Daoy (cell line): ENCODE measurements around the gene EXOC6B. TPM values are rescaled to one million over a fixed set of nuclear protein-coding genes. Genes with fewer than 3 reads are reported as not detected.
"Not testable (repeated sequence)": the region's sequence is repeated elsewhere in the genome, so short reads cannot be mapped to it uniquely, and the experiment has no call there.

Source experiments
- DNase-seq: peaks from one replicate; pipeline ENCODE4 v3.0.0-alpha.2; 2015; ENCODE audit warnings: low read depth
- total RNA-seq: library from RNA; depleted of rRNA; stranded (reverse); fragments of >200 nt; shearing (Covaris generic); gene quantifications from 2 replicates; pipeline ENCODE4 v1.2.3, GENCODE V29; 2014

The EXOC6B gene
- total RNA-seq, 1 experiment from 2014 or later: 7.6 TPM

DNA sequence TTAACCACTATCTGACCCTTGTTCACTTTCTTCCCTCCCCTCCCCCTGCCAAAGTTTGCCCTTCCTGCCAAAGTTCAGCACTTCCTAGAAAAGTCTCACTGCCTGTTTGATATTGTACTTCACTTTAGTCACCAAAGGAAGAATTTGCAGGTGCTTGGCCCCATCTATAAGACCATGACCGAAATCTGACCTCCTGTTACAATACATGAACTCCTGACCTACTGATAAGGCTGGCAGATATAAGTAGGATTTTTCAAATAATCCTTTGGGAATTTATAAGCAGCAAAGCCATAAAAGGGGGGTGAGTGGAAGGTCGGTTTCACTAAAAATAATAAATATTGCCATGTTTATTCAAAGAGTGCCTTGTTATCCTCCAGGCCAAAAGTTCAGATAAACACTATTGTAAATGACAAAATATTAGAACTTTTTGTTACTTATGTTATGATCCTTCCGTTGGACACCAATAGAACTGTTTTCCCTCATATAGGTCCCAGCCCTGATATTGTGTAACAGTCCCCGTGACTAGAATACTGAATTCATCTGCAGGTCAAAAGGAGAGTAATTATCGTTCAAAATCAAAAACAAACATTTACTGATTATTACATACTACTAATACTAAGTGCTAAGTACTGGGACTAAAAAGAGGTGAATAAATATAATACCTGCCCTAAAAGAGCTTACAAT is 277.6 kb downstream of the EXOC6B start:
- DNase-seq: no peak

DNA sequence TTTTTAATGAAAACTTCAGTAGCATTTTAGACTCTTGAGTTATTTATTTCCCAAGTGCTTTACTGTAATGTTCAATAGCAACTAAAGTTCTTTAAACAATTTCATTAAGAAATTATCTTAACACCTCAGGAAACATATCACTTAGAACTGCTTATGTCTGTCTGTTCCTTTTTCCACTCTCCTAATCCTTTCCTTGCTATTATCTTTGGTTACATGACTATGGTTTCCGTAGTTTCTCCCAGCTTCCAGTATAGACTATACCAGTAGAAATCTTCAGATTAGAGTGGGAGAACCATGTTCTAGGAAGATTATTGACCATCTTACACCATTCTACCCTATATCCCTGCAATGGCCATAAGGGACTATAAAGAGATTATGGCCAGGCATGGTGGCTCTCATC is 280.0 kb downstream of the EXOC6B start:
- DNase-seq: no peak

DNA sequence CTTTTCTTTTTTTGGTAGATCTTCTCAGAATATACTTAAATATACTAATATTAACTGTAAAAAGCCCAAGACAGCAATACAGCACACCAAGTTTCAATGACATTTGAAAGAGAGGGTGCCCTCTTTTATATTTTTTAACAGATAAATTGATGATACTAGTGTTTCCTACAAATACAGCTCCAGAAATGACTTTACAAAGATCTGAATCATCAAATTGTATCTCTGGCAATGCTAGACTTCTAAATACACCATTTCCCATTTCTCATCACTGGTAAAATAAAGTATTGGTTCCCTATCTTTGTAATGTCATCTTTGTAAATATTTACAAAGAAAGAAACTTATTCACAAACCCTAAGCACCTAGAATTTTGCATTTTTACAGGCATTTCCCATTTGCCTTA is 281.3 kb downstream of the EXOC6B start:
- DNase-seq: no peak

DNA sequence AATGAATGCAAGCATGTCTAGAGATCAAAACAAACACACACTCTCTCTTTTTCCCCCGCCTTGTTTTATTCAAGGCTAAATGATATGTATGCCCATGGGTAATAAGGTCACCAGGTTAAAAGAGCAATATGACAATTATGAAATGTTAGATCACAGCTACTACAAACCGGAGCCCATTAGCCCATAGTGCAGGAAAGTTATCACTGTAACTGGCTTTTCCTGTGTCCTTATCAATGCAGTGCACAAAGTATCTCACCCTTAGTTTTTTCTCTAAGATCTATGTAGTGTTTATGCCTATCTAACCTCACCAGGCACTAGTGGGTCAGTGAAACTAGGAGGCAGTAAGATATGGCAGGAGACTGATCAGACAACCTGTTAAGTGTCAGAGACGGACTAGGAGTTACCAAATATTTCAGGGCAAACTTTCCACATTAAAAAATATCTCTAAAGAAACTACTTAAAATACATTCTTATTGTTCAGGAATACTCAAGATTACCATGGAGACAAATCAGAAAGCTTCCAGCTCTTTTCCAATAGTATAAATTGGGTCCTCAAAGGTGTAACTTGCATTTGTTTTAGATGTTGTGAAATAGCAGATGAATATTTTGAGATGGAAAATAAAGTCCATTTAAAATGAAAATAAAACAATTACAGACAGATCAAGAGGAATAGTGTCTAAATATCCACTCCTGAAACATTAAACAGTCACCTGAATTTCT is 282.2 kb downstream of the EXOC6B start:
- no peak for DNase-seq

DNA sequence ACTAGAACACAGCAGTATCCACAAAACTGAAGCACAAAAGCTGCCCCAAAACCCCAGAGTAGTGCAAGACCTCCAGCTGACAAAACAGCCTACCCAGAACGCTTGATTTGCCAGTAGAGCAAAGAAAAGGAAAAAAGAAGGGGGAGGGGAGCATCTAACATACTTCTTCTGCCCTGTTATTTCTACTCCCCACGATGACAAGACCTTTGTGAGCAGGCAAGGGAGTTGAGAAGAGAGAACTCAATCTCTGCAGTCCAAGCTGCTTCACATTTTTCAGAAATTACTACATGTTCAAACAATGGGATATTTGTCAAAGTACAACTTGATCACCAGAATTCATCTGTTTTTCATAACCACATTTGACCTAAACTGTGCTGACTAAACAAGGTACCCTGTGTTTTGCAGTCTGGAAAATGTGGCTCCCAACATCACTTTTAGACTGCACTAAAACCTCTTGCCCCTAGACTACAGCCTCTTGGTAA is 286.7 kb downstream of the EXOC6B start:
- DNase-seq: peak; percentile 17

DNA sequence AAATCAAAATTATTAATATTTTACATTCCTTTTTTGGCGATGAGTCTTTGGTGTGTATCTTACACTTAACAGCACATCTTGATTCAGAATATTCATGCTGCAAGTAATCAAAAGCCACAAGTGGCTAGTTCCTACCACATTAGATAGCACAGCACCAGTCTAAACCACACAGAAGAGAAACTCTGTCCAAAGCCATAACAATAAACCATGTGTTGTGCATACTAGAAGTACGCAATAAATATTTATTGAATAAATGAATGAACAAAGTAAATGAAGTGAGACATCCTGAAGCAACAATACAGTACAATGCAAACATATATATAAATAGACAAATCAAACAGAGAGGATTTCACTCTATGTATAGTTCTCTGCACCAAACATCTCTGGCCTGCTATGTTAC is 287.3 kb downstream of the EXOC6B start:
- DNase-seq: no peak

DNA sequence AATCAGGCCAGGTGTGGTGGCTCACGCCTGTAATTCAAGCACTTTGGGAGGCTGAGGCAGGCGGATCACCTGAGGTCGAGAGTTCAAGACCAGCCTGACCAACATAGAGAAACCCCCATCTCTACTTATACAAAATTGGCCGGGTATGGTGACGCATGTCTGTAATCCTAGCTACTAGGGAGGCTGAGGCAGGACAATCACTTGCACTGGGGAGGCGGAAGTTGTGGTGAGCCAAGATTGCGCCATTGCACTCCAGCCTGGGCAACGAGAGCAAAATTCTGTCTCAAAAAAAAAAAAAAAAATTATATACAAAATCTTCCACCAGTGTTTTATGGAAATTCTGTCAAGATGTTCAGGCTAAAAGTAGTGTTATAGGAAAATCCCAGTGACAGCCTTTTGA is 290.2 kb downstream of the EXOC6B start:
- DNase-seq: not testable (repeated sequence)

DNA sequence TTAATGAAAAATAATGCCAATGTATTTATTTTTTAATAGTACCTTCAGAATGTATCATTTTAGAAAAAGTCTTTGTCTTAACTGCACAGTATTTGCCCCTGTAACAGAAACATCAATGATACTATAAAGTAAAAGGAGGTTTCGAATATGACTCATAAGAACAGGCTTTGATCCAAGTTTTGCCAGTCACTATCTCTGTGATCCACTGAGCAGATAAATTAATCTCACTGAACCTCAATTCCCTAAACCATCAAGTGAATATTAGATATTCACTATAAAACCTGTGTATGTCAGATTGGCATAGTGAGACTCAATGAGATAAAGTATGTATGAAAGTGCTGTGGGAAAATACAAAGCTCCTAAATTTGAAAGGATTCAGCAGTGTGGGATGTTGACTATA is 292.1 kb downstream of the EXOC6B start:
- DNase-seq: peak; percentile 11

DNA sequence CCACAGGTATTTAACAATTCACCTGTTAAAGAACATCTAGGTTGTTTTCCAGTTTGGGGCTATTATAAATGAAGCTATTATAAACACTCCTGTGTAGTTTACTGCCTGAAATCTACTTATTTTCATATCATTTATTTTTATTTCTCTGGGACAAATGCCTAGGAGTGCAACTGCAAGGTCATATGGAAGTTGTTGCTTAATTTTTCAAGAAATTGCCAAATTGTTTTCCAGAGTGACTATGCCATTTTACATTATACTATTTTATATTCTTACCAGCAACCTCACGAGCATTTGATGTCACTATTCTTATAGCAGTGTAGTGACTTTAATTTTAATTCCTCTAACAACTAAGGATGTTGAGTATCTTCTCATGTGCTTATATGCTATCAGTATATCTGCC is 298.4 kb downstream of the EXOC6B start:
- DNase-seq: no peak

DNA sequence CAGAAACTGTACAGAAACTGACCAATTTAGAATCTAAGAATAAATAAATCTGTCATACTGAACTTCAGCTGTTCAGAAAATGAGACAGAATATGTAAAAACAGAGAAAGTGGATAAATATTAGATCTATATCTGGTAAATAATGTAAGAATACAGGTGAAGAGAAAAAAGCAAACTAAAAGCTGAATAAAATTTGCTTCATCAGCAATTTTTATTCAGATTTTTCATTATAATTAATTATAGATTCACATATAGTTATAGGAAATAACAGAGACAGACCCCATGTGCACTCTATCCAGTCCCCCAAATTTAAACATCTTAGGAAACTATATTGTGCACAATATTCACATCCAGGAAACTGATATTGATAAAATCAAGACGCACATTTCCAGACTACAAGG is 299.2 kb downstream of the EXOC6B start:
- DNase-seq: no peak

DNA sequence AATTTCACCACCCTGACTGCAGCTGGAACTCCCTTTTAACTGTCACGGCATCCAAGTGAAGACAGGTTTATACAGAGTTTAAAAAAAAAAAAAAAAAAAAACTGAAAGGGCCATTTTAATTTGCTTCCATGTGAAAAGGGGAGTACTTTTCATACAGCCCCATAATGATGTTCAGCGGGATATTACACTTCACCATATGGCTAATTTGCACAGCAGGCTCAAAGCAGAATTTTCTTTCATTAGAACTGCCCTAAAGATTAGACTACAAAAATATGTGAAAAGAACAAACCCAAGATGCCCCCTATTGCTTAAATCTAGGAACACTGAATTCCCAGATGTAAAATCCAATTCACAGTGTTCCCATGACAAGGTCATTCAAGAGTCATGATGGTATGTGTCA is 301.8 kb downstream of the EXOC6B start:
- no peak for DNase-seq

DNA sequence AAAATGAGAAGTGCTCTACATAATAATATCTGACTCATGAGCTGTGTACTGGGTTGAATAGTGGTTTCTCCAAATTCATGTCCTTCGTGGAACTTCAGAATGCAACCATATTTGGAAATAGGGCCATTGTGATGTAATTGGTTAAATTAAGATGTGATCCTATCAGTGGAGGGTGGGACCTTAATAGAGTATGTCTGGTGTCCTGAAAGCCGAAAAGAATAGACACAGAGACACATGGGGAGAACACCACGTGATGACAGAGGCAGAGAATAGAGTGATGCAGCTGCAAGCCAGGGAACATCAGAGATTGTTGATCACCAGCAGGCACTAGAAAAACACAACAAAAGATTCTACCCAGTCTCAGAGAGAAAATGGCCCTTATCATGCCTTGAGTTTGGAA is 310.1 kb downstream of the EXOC6B start:
- DNase-seq: no peak

DNA sequence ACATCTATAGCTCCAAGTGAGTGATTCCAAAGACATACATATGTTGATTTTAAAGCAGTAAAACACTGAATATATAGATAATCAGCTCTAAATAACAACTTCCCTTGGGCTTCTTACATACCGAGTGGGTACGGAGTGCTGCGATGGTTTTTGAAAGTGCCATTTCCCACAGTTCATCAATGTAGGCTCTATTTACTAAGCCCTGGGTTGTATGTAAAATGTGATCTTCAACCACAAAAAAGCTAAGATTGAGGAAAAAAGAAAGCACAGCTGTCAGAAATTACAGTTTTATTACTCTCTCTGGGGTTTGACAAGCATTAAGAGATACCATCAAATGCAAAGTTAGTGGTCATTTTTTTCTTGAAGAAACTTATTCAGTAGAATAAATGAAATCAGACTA is 312.8 kb downstream of the EXOC6B start:
- no peak for DNase-seq

DNA sequence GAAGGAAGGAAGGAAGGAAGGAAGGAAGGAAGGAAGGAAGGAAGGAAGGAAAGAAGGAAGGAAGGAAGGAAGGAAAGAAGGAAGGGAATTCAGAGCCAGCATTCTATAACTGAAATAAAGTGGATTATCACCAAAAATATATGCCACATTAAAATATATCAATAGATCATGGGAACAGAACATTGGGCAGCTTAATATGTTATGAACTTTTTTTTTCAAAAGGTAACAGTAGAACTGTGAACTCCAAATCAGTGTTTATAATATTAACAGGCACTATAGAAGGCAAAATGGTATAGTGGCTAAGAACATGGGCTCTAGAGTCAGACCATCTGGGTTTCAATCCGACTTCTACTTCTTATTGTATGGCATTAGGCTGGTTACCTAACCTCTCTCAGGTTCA is 313.5 kb downstream of the EXOC6B start:
- no peak for DNase-seq

DNA sequence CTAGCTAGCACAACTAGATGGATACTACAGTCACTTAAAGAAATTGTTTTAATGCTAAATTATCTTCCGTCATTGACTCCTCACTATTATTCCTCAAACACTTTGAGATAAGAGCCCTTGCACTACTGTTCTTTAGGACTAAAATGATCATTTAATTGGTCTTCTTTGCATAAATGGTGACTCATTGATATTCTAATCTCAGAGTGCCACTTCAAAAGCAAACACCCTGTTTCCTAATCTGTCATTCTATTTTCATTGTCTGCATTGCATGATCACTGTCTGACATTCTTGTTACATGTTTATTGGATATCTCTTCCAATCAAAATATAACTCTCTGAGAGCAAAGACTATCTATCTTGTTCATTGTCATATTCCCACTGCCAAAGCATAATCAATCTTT is 313.9 kb downstream of the EXOC6B start:
- no peak for DNase-seq

DNA sequence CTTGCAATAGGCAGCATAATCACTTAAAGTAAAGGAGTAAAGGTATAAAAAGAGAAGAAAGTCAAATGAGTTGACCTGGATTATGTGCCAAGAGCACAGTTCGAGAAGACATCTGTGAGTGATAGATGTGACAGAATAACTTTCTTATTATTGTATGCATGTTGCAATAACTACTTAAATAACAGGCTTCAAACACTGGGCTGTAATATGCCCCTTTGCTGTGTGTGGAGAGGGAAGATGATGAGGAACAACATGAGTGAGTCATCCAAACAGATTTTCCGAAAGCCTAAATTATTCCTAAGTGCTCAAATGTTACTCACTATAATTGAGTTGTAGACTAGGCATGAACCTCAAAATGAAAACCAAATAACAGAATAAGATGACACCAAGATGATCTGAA is 328.1 kb downstream of the EXOC6B start:
- DNase-seq: no peak

DNA sequence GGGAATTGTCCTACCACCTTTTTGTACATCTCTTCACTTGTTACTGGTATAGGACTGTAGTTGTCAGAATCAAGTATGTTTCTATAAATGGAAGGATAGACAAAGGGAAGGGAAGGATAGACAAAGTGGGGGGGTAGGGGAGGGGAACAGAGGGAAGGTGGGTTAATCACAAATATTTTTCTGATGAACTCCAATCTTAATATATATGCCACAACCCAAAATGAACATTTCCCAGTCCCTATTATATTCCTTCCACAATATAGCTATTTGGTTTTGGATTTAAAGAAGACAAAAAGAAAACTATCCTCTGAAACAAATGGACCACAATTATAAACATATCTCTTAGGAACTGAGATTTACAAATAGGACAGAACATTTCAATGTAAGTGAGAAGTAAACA is 329.4 kb downstream of the EXOC6B start:
- DNase-seq: no peak

DNA sequence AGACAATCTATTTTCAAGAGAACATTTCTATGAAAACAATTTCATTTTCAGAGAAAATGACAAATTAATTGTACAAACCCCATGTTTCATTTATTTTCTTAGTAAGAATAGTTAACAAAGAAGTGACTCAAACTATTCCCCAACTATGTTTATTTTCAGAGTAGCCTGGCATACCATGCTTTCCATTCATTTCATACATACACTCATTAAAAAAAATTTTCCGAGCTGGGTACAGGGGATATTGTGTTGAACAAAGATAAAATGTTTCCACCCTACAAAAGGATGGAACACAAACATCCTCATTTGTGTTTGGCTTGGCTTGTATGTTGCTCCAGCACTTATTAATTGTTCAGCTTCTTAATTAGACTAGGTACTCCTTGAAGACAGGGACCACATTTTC is 331.4 kb downstream of the EXOC6B start:
- DNase-seq: no peak

DNA sequence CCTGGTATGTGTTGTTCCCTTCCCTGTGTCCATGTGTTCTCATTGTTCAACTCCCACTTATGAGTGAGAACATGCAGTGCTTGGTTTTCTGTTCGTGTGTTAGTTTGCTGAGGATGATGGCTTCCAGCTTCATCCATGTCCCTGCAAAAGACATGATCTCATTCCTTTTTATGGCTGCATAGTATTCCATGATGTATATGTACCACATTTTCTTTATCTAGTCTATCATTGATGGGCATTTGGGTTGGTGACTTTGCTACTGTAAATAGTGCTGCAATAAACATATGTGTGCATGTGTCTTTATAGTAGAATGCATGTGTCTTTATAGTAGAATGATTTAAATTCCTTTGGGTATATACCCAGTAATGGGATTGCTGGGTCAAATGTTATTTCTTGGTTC is 341.2 kb downstream of the EXOC6B start:
- DNase-seq: not testable (repeated sequence)

DNA sequence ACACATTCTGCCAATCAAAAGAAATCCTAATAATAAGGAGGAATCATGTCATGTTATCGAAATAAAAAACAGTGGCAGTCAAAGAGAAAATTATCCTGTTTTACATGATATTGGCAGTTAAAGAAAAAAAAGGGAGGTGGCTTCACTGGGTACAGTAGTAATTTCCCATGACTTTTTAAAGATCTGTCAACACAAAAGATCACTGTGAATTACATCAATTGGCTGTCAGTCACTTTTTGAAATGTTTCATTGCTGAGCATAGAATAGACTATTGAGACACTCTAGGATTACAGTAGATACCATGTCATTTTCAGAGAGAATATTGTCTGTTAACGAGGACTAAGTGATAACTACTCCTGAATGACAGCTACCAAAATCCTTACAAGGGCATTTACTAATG is 342.5 kb downstream of the EXOC6B start:
- no peak for DNase-seq

DNA sequence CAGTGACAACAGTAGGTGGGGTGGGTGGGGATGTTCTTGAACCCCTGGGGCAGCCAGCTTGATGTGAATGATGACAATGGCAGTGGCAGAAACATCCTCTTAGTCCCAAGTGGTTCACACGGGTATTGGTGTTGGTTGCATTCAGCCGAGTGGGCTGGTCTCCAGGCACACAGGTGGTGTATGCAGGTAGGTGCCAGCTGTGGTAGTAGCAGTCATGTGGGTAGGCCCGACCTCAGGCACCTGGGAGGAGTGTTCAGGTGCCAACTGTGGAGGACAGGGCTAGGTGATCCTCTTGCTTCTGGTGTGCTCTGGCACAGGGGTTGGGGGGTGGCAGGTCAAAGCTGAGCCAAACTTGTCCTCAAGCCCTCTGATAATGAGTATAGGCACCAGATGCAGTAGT is 350.6 kb downstream of the EXOC6B start:
- DNase-seq: no peak

DNA sequence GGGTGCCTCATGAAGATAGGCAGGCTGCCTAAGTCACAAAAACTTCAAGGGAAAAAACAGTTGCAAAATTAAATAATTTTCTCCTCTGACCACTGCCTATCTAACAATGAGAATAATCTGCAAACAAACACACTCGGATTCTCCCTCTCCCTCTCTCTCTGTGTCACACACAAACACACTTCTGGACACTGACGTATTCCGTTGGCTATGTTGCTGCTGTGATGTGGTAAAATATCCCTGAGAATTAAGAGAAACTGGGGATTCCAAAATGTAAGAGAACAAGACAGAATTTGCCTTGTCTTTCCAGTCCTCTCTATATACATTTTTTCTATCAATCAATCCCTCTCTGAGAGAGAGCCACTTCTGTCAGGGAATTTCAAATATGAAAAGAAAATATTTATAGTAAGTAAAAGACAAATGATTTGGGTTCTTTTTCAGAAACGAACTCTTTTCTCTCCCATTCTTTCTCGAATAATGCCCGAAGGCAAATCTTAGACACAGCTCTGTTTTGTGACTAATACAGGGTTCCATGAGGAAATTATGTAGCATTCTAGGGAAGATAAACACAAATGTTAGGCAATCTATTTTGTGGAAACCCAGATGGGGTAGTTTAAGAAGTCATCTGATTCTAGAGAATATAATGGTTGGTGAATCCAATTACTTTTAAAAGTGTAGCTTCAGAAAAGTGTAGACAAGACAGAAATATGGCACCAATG is 367.9 kb downstream of the EXOC6B start:
- no peak for DNase-seq

DNA sequence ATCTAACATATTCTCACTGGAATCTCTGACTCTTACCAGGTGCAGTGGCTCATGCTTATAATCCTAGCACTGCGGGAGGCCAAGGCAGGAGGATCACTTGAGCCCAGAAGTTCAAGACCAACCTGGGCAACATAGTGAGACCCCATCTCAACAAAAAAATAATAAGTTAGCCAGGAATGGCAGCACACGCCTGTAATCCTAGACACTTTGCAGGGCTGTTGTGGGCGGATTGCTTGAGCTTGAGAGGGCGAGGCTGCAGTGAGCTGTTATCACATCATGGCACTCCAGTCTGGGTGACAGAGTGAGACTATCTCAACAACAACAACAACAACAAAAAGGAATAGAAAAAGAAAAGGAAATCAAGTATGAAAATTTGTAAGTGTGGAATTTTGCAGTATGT is 371.6 kb downstream of the EXOC6B start:
- DNase-seq: no peak
